Umbilical cord (tissue), 2 donors: ENCODE results near the gene PRKCD. TPM values are rescaled to one million over a fixed set of nuclear protein-coding genes. Genes with fewer than 3 reads are reported as not detected.
"Not testable (repeated sequence)": the region's sequence is repeated elsewhere in the genome, so short reads cannot be mapped to it uniquely, and the experiment has no call there.

ENCODE experiments used
- DNase-seq: peaks from one replicate; pipeline ENCODE4 v3.0.0-alpha.2; 2015; ENCODE audit warnings: low spot score
- total RNA-seq: library from RNA; depleted of rRNA; stranded (reverse); fragments of >200 nt; gene quantifications from one replicate; pipeline ENCODE4 v1.2.3, GENCODE V29; 2014; ENCODE audit warnings: low replicate concordance; ENCODE audit not compliant: insufficient read depth

The PRKCD gene
- total RNA-seq, 1 donor from 2014 or later = 1.7 TPM

GRCh38 chr3:53139906-53140846, 20.8 kb upstream of the PRKCD start:
- DNase-seq = peak; percentile 27

GRCh38 chr3:53140847-53141845, 19.9 kb upstream of the PRKCD start:
- DNase-seq = no peak

- no peak for DNase-seq
These were observed 18.0 kb upstream of the PRKCD start for GRCh38 chr3:53142986-53143385.

- no peak for DNase-seq
These were observed 16.6 kb upstream of the PRKCD start for GRCh38 chr3:53144446-53144845.

- no peak for DNase-seq
These were observed 15.9 kb upstream of the PRKCD start for GRCh38 chr3:53144862-53145712.

GRCh38 chr3:53145713-53146080, 15.3 kb upstream of the PRKCD start:
- no peak for DNase-seq

GRCh38 chr3:53146319-53146891, 14.6 kb upstream of the PRKCD start:
- DNase-seq = no peak

- no peak for DNase-seq
These were observed 13.7 kb upstream of the PRKCD start for GRCh38 chr3:53147151-53147902.

GRCh38 chr3:53147903-53148400, 13.1 kb upstream of the PRKCD start:
- no peak for DNase-seq

GRCh38 chr3:53149006-53149690, 11.9 kb upstream of the PRKCD start:
- DNase-seq = no peak

- no peak for DNase-seq
These were observed 11.3 kb upstream of the PRKCD start for GRCh38 chr3:53149699-53150098.

GRCh38 chr3:53150247-53151085, 10.5 kb upstream of the PRKCD start:
- DNase-seq = no peak

GRCh38 chr3:53151086-53151438, 9.9 kb upstream of the PRKCD start:
- not testable (repeated sequence) for DNase-seq

GRCh38 chr3:53151465-53151864, 9.5 kb upstream of the PRKCD start:
- no peak for DNase-seq

- DNase-seq = no peak
These were observed 8.9 kb upstream of the PRKCD start for GRCh38 chr3:53151870-53152660.

- DNase-seq = no peak
These were observed 7.7 kb upstream of the PRKCD start for GRCh38 chr3:53153264-53153823.

- no peak for DNase-seq
These were observed 7.0 kb upstream of the PRKCD start for GRCh38 chr3:53153980-53154379.
